Measurements from ENCODE around the gene KNDC1. TPM values are rescaled to one million over a fixed set of nuclear protein-coding genes. Genes with fewer than 3 reads are reported as not detected.

The KNDC1 gene
- total and polyA plus RNA-seq, 2 donors (not counting 3 experiments of a cell fraction or from before 2014, with no cell fraction given), result not detected

DNA sequence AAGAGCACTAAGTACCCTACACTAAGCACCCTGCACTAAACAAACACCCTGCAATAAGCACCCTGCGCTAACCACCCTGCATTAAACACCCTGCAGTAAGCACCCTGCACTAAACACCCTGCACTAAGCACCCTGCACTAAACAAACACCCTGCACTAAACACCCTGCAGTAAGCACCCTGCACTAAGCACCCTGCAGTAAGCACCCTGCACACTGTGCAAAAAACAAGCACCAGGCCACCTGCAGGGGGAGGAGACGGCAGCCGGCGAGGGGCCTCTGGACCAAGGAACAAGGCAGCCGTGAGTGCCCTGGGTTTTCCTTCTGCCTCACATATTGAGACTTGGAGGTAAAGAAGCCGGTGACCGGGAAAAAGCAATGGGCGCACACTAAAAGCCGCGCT, 30.2 kb downstream of the KNDC1 start:
- Histone ChIP-seq H3K36me3 (ENCODE audit: control insufficient read depth in 2 of 2, extremely low read depth in 1 of 2, insufficient read depth in 2 of 2, low read length in 2 of 2) (no peaks in the 10 kb centered on the region), H3K9me3 (replicated peaks; ENCODE audit: control insufficient read depth, insufficient read depth, low read length) (no peaks in the 10 kb centered on the region), H3K27ac (ENCODE audit: insufficient read depth, low read depth, low read length) (no peak overlapping the region), H3K9me1 (replicated peaks; ENCODE audit: control insufficient read depth, extremely low read depth, insufficient read depth, low read length) (no peaks in the 10 kb centered on the region), H3K4me2 (ENCODE audit: insufficient read depth, low read length) (no peak overlapping the region), H3K79me2 (ENCODE audit: control insufficient read depth, insufficient read depth, low read length) (no peaks in the 10 kb centered on the region), H3K4me1 (ENCODE audit: control insufficient read depth, extremely low read depth, insufficient read depth, low read length) (no peaks in the 10 kb centered on the region), H3K4me3 (replicated peaks in 1 of 3; ENCODE audit: insufficient read depth in 1 of 3, low read depth in 1 of 3, low read length in 3 of 3) (no peak overlapping the region), H3K9ac (replicated peaks; ENCODE audit: extremely low read depth, insufficient read depth, low read length) (no peak overlapping the region), H2AFZ (ENCODE audit: low read depth, low read length) (no peak overlapping the region), H4K20me1 (replicated peaks; ENCODE audit: control insufficient read depth, extremely low read depth, insufficient read depth, low read length) (no peaks in the 10 kb centered on the region), H3K27me3 (ENCODE audit: control insufficient read depth in 2 of 2, insufficient read depth in 2 of 2, low read length in 2 of 2) (no peaks in the 10 kb centered on the region)
- BruUV-seq (replicated peaks), result no TSS peak
- ChIA-PET POLR2A (no interaction called here), CTCF (no interaction called here)
- no peak for TF ChIP-seq FOS (IDR thresholded peaks at IDR 0.05; ENCODE audit: borderline replicate concordance, insufficient read depth, low read length)
- TF ChIP-seq POLR2A (IDR thresholded peaks at IDR 0.05; ENCODE audit: low read depth, low read length), result no peak
- TF ChIP-seq EZH2 (IDR thresholded peaks at IDR 0.05; ENCODE audit: borderline replicate concordance, low read depth, low read length, severe bottlenecking), result no peak
- no peak for TF ChIP-seq GATA2 (IDR thresholded peaks at IDR 0.05; ENCODE audit: insufficient read depth, insufficient read length, low read depth, low read length)
- no peak for TF ChIP-seq MYC (IDR thresholded peaks at IDR 0.05; ENCODE audit: low read depth, low read length)
- TF ChIP-seq, protein P1, sequence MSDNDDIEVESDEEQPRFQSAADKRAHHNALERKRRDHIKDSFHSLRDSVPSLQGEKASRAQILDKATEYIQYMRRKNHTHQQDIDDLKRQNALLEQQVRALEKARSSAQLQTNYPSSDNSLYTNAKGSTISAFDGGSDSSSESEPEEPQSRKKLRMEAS (IDR thresholded peaks at IDR 0.05; ENCODE audit: insufficient read depth, insufficient read length), result no peak
- TF ChIP-seq CTCF (IDR thresholded peaks at IDR 0.05; ENCODE audit: extremely low read depth in 1 of 2, insufficient read depth in 1 of 2, low read depth in 1 of 2, low read length in 2 of 2), result no peak
- TF ChIP-seq POLR2AphosphoS5 (IDR thresholded peaks at IDR 0.05; ENCODE audit: insufficient read depth, low read depth, low read length), result no peak
- TF ChIP-seq JUN (IDR thresholded peaks at IDR 0.05; ENCODE audit: borderline replicate concordance, insufficient read depth, insufficient read length, low read depth), result no peak
- dilution Hi-C loops (cut with MboI; ENCODE audit: extremely low pct_ligation_motif_present, low sequenced_read_pairs), result no loop called here
- no peak for DNase-seq (ENCODE audit: low read depth, low spot score)
- intact Hi-C loops (cut with micrococcal nuclease), result no loop called here
- no peak for FAIRE-seq
